Pancreas (tissue), 10 donors: ENCODE results near the gene SYT8. TPM values are rescaled to one million over a fixed set of nuclear protein-coding genes. Genes with fewer than 3 reads are reported as not detected.

ENCODE experiments used
- ATAC-seq, 4 donors: fragments of 200-7000 bp; cut with Tn5 transposase; one replicate each; pipeline versions ENCODE4 v1.8.0 to v1.9.1; 2020; ENCODE audit warnings: mild to moderate bottlenecking in 4 of 4, moderate library complexity in 4 of 4
- DNase-seq, 6 donors: peaks; one replicate each; pipeline ENCODE4 v3.0.0-alpha.2; 2020
- FAIRE-seq: peaks from 2 replicates; lab custom pipeline; 2012; peaks lifted over from hg19 to GRCh38; lab: Jason Lieb, UNC
- H3K27ac ChIP-seq, 4 donors: fragments of 200-600 bp; sonication (generic); 1 replicate in 3 of 4; 2 replicates in 1 of 4; pipeline versions ENCODE4 v1.5.0 to v1.8.0; 2020
- H3K27me3 ChIP-seq, 4 donors: fragments of 200-600 bp; one replicate each; pipeline ENCODE4 v1.8.0; 2021
- H3K36me3 ChIP-seq, 3 donors: fragments of 200-600 bp; sonication (generic) in 1 of 3; one replicate each; pipeline versions ENCODE4 v1.5.0 to v1.8.0; 2020 to 2021
- H3K4me1 ChIP-seq, 3 donors: fragments of 200-600 bp; one replicate each; pipeline ENCODE4 v1.8.0; 2021
- H3K4me3 ChIP-seq, 4 donors: fragments of 200-600 bp; sonication (generic) in 2 of 4; one replicate each; pipeline versions ENCODE4 v1.5.0 to v1.8.0; 2020 to 2021
- H3K9me3 ChIP-seq, 4 donors: fragments of 200-600 bp; one replicate each; pipeline ENCODE4 v1.8.0; 2021
- WGBS, 2 donors: extraction: QIAGEN DNeasy Blood & Tissue Kit; methylation state at CpG; one replicate each; pipeline ENCODE4 v1.1.7; 2013; 5-methylcytosine and 5-hydroxymethylcytosine counted together
- intact Hi-C, 3 donors: fragments of 100-400 bp; cut with DNase I; formaldehyde crosslinking; loops; one replicate each; pipeline versions ENCODE4 v1.11.1 to v1.14.2; 2022
- polyA plus RNA-seq, 2 donors: library from polyadenylated mRNA; stranded (reverse); fragments of 200-250 nt; gene quantifications; one replicate each; pipeline ENCODE4 v1.2.3, GENCODE V29; 2013
- total RNA-seq, 6 donors: library from RNA; stranded (reverse); fragmentation: NEBNext Ultra II Directional in 4 of 6; extraction: Animal tissue kit (Norgen Biotek cat#: 25700) in 4 of 6; gene quantifications; one replicate each; pipeline versions ENCODE4 v1.2.1 to v1.2.4, GENCODE V29; 2021 to 2023
- TF ChIP-seq, protein P1 (sequence below), 4 donors: fragments of 200-600 bp; sonication (generic) in 3 of 4; IDR thresholded peaks; one replicate each; pipeline versions ENCODE4 v1.5.0 to v1.8.0; 2021; ENCODE audit warnings: antibody characterized with exemption in 4 of 4
- donor health status: healthy with polysubstance abuse.
- donor health status: DM: no; HTN: no; CAD: no; lungs with moderate emphysema.
- donor health status: DM: no; HTN: no; CAD: no.
- donor health status: control.
- donor health status: control.
- donor health status: Bipolar disorder and iron deficiency.
- donor health status: DM: yes; HTN: yes; CAD: no.
- donor health status: DM: no; HTN: no; CAD: no.
- donor health status: DM: no; HTN: no; CAD: no.
- donor health status: DM: yes; HTN: yes; CAD: no.

SYT8 gene
- total and polyA plus RNA-seq, 8 donors = 3.6 to 64.8 (median 16.9) TPM

DNA sequence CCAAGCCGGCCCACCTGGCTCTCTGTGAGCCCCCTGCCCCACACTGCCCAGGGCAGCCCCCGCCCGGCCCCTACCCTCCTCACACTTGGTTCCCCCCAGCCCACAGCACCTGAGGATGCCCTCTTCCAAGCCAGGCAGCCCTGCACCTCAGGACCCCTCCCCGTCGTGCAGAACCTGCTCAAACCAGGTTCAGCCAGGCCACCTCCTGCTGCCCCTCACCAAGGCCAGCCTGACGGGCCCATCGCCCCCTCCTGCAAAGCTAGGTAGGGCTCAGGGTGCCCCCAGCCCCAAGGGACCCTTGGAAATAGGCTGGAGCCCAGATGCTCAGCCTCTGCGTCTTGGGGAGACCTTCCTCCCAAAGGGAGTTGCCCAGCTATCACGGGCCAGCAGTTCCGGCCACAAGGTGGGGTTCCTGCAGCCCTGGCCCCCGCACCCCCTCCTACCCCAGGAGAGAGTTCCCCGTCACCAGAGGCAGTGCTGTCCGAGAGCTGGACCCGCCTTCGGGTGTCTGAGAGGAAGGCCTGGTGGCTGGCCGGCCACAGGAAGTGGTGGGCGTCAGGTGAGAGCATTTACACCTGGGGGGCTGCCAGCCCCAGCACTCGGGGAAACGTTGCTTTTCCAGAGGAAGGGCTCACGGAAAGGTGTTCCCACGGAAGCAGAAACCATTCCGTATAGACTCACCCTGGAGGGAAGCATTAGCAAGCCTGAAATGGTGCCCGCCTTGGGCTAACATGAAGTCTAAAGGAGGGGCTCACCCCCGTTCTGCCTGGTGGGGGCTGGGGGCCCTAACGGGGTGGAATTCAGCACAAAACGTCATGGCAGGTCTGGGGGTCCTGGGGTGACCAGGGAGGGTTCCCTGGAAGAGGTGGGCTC, 3.2 kb upstream of the SYT8 start:
- FAIRE-seq = no peak
- WGBS, 2 donors = 62 to 66% methylated on average over 25 to 26 of the region's 26 CpGs
- TF ChIP-seq, protein P1, sequence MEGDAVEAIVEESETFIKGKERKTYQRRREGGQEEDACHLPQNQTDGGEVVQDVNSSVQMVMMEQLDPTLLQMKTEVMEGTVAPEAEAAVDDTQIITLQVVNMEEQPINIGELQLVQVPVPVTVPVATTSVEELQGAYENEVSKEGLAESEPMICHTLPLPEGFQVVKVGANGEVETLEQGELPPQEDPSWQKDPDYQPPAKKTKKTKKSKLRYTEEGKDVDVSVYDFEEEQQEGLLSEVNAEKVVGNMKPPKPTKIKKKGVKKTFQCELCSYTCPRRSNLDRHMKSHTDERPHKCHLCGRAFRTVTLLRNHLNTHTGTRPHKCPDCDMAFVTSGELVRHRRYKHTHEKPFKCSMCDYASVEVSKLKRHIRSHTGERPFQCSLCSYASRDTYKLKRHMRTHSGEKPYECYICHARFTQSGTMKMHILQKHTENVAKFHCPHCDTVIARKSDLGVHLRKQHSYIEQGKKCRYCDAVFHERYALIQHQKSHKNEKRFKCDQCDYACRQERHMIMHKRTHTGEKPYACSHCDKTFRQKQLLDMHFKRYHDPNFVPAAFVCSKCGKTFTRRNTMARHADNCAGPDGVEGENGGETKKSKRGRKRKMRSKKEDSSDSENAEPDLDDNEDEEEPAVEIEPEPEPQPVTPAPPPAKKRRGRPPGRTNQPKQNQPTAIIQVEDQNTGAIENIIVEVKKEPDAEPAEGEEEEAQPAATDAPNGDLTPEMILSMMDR (IDR thresholded peaks at IDR 0.05) = no peak
- H3K27ac ChIP-seq = peak overlapping the region; percentile 67 to 96 (median 82)
- DNase-seq = peak in 5 of 6 donors; percentile 21 to 82 (median 51)
- no peaks in the 10 kb centered on the region for H3K9me3 ChIP-seq
- H3K36me3 ChIP-seq = no peaks in the 10 kb centered on the region
- ATAC-seq = no peak
- intact Hi-C loops = loop anchor here in 2 of 3 donors (5.0 kb wide), 1 partner anchor 134 kb away; the partner anchor contains the start of gene KRTAP5-6 (in 2 of the 2)
- H3K4me1 ChIP-seq = peaks cover 46 to 59% (median 50%) of the 10 kb centered on the region in 3 donors
- H3K4me3 ChIP-seq = no peak overlapping the region
- H3K27me3 ChIP-seq = no peaks in the 10 kb centered on the region

DNA sequence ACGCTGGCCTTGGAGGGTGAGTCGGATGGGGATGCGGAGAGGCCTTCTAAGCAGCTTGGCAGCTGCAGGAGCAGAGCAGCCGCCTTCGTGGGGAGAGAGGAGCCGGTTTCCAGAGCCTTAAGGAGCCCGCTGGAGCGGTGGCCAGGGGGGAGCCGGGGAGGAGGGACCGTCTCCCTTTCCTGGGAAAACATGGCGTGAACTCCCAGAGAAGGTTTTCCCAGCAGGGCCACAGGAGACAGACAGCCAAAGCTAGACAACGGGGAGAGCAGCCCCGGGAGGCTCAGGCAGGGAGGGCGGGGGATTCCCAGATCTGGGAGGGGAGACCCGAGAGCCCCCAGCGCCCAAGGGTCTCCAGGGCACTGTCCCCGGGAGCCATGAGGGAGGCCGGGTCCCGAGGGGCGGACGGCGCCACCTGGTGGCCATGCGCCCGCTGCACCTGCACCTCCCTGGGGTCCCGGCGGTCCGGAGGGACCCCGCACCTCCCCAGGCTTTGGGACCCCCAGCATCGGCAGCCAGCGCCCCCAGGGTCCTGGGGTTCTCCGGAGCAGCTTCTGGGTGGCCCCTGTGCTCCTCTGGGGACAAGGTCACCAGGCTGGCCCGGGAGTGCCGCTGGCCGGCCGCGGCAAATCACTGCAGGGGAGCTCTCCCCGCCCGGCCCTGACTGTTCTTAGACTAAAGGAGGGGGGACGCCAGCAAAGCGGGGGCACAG, 2.4 kb upstream of the SYT8 start:
- TF ChIP-seq, protein P1 (IDR thresholded peaks at IDR 0.05) = peak; percentile 94 to 98 (median 96)
- Histone ChIP-seq H3K27me3 (no peaks in the 10 kb centered on the region), H3K4me1 (peaks cover 39 to 53% (median 43%) of the 10 kb centered on the region in 3 donors), H3K4me3 (peak overlapping the region in 1 of 4 donors; percentile 17), H3K9me3 (no peaks in the 10 kb centered on the region), H3K36me3 (no peaks in the 10 kb centered on the region), H3K27ac (peak overlapping the region; percentile 13 to 96 (median 89))
- FAIRE-seq (no peak), DNase-seq (peak in 5 of 6 donors; percentile 45 to 92 (median 78)), ATAC-seq (peak; percentile 22 to 42 (median 26))
- intact Hi-C loops = loop anchor here in 2 of 3 donors (5.0 kb wide), 1 partner anchor 135 kb away; the partner anchor contains the start of gene KRTAP5-6 (in 2 of the 2)
- 14 to 20% methylated on average over 26 to 40 of the region's 40 CpGs for WGBS, 2 donors

DNA sequence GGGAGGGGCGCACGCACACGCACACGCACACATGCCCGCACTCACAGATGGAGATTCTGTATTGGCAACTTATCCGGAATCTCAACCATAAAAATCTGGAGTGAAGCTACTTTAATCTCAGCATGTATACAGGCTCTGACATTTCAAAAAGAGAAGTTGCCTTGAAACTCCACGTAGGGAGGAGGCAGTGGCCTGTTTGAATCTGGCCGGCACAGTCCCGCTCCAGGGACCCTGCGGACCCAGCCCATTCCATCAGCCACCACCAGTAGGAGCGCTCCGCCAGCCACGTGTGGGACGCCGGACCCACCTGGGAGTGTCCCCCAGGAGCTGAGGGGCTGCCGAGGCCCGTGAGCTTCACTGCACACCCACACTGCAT, 1.9 kb upstream of the SYT8 start:
- WGBS, 2 donors = 50 to 54% methylated on average over 17 of the region's 17 CpGs
- H3K36me3 ChIP-seq = no peaks in the 10 kb centered on the region
- DNase-seq (peak in 5 of 6 donors; percentile 22 to 75 (median 52)), ATAC-seq (no peak), FAIRE-seq (no peak)
- TF ChIP-seq, protein P1 (IDR thresholded peaks at IDR 0.05) = no peak
- peaks cover 37 to 50% (median 39%) of the 10 kb centered on the region in 3 donors for H3K4me1 ChIP-seq
- H3K27me3 ChIP-seq = no peaks in the 10 kb centered on the region
- H3K9me3 ChIP-seq = no peaks in the 10 kb centered on the region
- intact Hi-C loops = loop anchor here in 2 of 3 donors (5.0 kb wide), 1 partner anchor 136 kb away; the partner anchor contains the start of gene KRTAP5-6 (in 2 of the 2)
- H3K27ac ChIP-seq = peak overlapping the region; percentile 13 to 96 (median 89)
- peak overlapping the region in 1 of 4 donors; percentile 17 for H3K4me3 ChIP-seq

DNA sequence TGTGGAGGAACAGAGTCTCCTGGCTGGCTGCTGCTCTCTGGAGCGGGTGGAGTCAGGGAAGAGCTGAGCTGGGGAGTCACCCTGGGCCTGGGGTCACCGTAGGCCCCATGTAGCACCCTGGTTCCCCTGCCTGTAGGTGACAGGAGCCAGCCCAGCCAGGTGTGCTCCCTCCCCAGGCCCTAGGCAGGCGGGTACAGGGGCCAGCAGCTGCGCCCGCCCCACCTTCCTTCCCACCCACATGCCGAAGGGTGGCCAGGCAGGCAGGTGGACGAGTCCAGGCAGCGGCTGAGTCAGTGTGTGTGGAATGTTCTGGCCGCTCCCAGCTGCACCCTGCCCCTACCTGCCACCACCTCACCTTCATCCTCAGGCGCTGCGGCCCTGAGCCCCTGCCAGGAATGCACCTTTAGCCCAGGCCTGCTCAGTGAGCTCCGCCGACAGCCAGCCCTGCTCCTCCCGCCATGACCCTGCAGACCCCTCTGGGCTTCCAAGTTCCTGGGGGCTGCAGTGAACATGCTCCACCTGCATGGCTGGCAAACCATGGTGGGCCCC, 654 bp upstream of the SYT8 start:
- ATAC-seq (peak; percentile 81 to 86 (median 84)), FAIRE-seq (no peak), DNase-seq (peak; percentile 88 to 98 (median 96))
- intact Hi-C loops = loop anchor here in 2 of 3 donors (5.0 kb wide), 1 partner anchor 137 kb away; the partner anchor contains the start of gene KRTAP5-6 (in 2 of the 2)
- TF ChIP-seq, protein P1 (IDR thresholded peaks at IDR 0.05) = no peak
- Histone ChIP-seq H3K27ac (peak overlapping the region; percentile 85 to 96 (median 93)), H3K4me3 (no peak overlapping the region), H3K27me3 (no peaks in the 10 kb centered on the region), H3K9me3 (no peaks in the 10 kb centered on the region), H3K36me3 (no peaks in the 10 kb centered on the region), H3K4me1 (peaks cover 37 to 58% (median 39%) of the 10 kb centered on the region in 3 donors)
- 18 to 25% methylated on average over 13 to 14 of the region's 14 CpGs for WGBS, 2 donors
